Right atrium auricular region (tissue), 2 donors: ENCODE results near the gene AMZ1. TPM values are rescaled to one million over a fixed set of nuclear protein-coding genes. Genes with fewer than 3 reads are reported as not detected.
"Not testable (repeated sequence)": the region's sequence is repeated elsewhere in the genome, so short reads cannot be mapped to it uniquely, and the experiment has no call there.

Source experiments
- DNase-seq: peaks from one replicate; pipeline ENCODE4 v3.0.0-alpha.2; 2019; ENCODE audit warnings: low spot score
- H3K27ac ChIP-seq, 2 donors: fragments of 200-600 bp; sonication (generic); 1 replicate in 1 of 2; 2 replicates in 1 of 2; pipeline ENCODE4 v1.5.1; 2016 to 2019
- H3K27me3 ChIP-seq, 2 donors: fragments of 200-600 bp; sonication (generic); one replicate each; pipeline versions ENCODE4 v1.5.1 to v1.6.0; 2017 to 2019
- H3K36me3 ChIP-seq: fragments of 200-600 bp; sonication (generic); one replicate; pipeline ENCODE4 v1.5.1; 2016
- H3K4me1 ChIP-seq, 2 donors: fragments of 200-600 bp; sonication (generic); one replicate each; pipeline versions ENCODE4 v1.5.1 to v1.6.0; 2017 to 2019
- H3K4me3 ChIP-seq, 2 donors: fragments of 200-600 bp; sonication (generic); 1 replicate in 1 of 2; 2 replicates in 1 of 2; pipeline ENCODE4 v1.5.1; 2017 to 2019; ENCODE audit warnings: mild to moderate bottlenecking in 1 of 2, moderate library complexity in 1 of 2
- H3K9me3 ChIP-seq, 2 donors: fragments of 200-600 bp; sonication (generic); one replicate each; pipeline ENCODE4 v1.5.1; 2019
- CTCF ChIP-seq, 2 donors: fragments of 200-600 bp; sonication (generic); IDR thresholded peaks; one replicate each; pipeline ENCODE4 v1.5.1; 2019; ENCODE audit warnings: antibody characterized with exemption in 2 of 2
- total RNA-seq, 2 donors: library from RNA; depleted of rRNA; stranded (reverse); fragments of >200 nt; gene quantifications; one replicate each; pipeline ENCODE4 v1.1.0, GENCODE V29; 2016

Gene AMZ1
- total RNA-seq, 2 donors from 2014 or later, result 0.07 TPM; not detected in 1

GRCh38 chr7:2687338-2687869 lies 598 bp upstream of the AMZ1 start:
- H3K4me1 ChIP-seq, result peaks cover 0 to 15% of the 10 kb centered on the region in 2 donors
- H3K36me3 ChIP-seq, result no peaks in the 10 kb centered on the region
- no peak for DNase-seq
- no peak for TF ChIP-seq CTCF (IDR thresholded peaks at IDR 0.05)
- H3K27me3 ChIP-seq, result peaks cover 0 to 8% of the 10 kb centered on the region in 2 donors
- H3K4me3 ChIP-seq, result no peak overlapping the region
- no peak overlapping the region for H3K27ac ChIP-seq
- H3K9me3 ChIP-seq, result no peaks in the 10 kb centered on the region

GRCh38 chr7:2688409-2689342 lies 674 bp downstream of the AMZ1 start:
- no peak for DNase-seq
- no peaks in the 10 kb centered on the region for H3K36me3 ChIP-seq
- no peak for TF ChIP-seq CTCF (IDR thresholded peaks at IDR 0.05)
- peaks cover 0 to 8% of the 10 kb centered on the region in 2 donors for H3K27me3 ChIP-seq
- H3K4me3 ChIP-seq, result peak overlapping the region; percentile 9 to 45
- no peaks in the 10 kb centered on the region for H3K9me3 ChIP-seq
- H3K27ac ChIP-seq, result no peak overlapping the region
- H3K4me1 ChIP-seq, result peaks cover 0 to 15% of the 10 kb centered on the region in 2 donors

- Histone ChIP-seq H3K27ac (no peak overlapping the region), H3K4me3 (no peak overlapping the region), H3K9me3 (no peaks in the 10 kb centered on the region), H3K4me1 (peaks cover 0 to 15% of the 10 kb centered on the region in 2 donors), H3K27me3 (peaks cover 0 to 8% of the 10 kb centered on the region in 2 donors), H3K36me3 (no peaks in the 10 kb centered on the region)
- no peak for TF ChIP-seq CTCF (IDR thresholded peaks at IDR 0.05)
- no peak for DNase-seq
Observed at GRCh38 chr7:2689343-2689847, 1.4 kb downstream of the AMZ1 start.

GRCh38 chr7:2689951-2690705 lies 2.1 kb downstream of the AMZ1 start:
- H3K27me3 ChIP-seq, result peaks cover 0 to 8% of the 10 kb centered on the region in 2 donors
- TF ChIP-seq CTCF (IDR thresholded peaks at IDR 0.05), result no peak

GRCh38 chr7:2691011-2691707 lies 3.2 kb downstream of the AMZ1 start:
- Histone ChIP-seq H3K27me3 (peaks cover 0 to 8% of the 10 kb centered on the region in 2 donors), H3K27ac (no peak overlapping the region), H3K9me3 (no peaks in the 10 kb centered on the region), H3K4me3 (no peak overlapping the region), H3K4me1 (peaks cover 0 to 15% of the 10 kb centered on the region in 2 donors), H3K36me3 (no peaks in the 10 kb centered on the region)
- DNase-seq, result no peak
- TF ChIP-seq CTCF (IDR thresholded peaks at IDR 0.05), result no peak

More at GRCh38 chr7:2689951-2690705, 2.1 kb downstream of the AMZ1 start:
- H3K4me1 ChIP-seq, result peaks cover 0 to 15% of the 10 kb centered on the region in 2 donors
- H3K27ac ChIP-seq, result no peak overlapping the region
- H3K4me3 ChIP-seq, result no peak overlapping the region
- DNase-seq, result no peak
- H3K9me3 ChIP-seq, result no peaks in the 10 kb centered on the region
- H3K36me3 ChIP-seq, result no peaks in the 10 kb centered on the region

- not testable (repeated sequence) for H3K4me3 ChIP-seq, DNase-seq, H3K36me3 ChIP-seq, H3K27ac ChIP-seq, H3K27me3 ChIP-seq, H3K9me3 ChIP-seq
- peaks cover 0 to 15% of the 10 kb centered on the region in 2 donors for H3K4me1 ChIP-seq
Observed at GRCh38 chr7:2691932-2692439, 4.0 kb downstream of the AMZ1 start.
